GM23338 (cell line): ENCODE data around the gene DNAJC9. TPM values are rescaled to one million over a fixed set of nuclear protein-coding genes. Genes with fewer than 3 reads are reported as not detected.

Source experiments
- ATAC-seq: fragments of 200-7000 bp; cut with Tn5 transposase; 3 replicates; pipeline ENCODE4 v1.9.1; 2020
- DNase-seq: peaks from one replicate; pipeline ENCODE4 v3.0.0-alpha.2; 2015; ENCODE audit warnings: low spot score
- H2AFZ ChIP-seq: fragments of 200-600 bp; sonication (generic); 2 replicates; pipeline ENCODE4 v1.8.0; 2016; ENCODE audit warnings: antibody characterized with exemption, mild to moderate bottlenecking, moderate library complexity
- H3F3A ChIP-seq: fragments of 200-600 bp; sonication (generic); replicated peaks from 2 replicates; pipeline ENCODE4 v1.8.0; 2017; ENCODE audit warnings: antibody characterized with exemption, mixed run types, low read depth
- H3K27ac ChIP-seq: fragments of 200-600 bp; sonication (generic); 2 replicates; pipeline ENCODE4 v1.6.1; 2016; ENCODE audit warnings: low read depth
- H3K27me3 ChIP-seq: fragments of 200-600 bp; sonication (generic); 2 replicates; pipeline ENCODE4 v1.8.0; 2016; ENCODE audit warnings: mild to moderate bottlenecking, mixed run types, moderate library complexity; ENCODE audit not compliant: insufficient read depth
- H3K36me3 ChIP-seq: fragments of 200-600 bp; sonication (generic); 2 replicates; pipeline ENCODE4 v1.8.0; 2016; ENCODE audit warnings: mild to moderate bottlenecking; ENCODE audit not compliant: insufficient read depth
- H3K4me1 ChIP-seq: fragments of 200-600 bp; sonication (generic); 2 replicates; pipeline ENCODE4 v1.8.0; 2016; ENCODE audit warnings: mild to moderate bottlenecking, moderate library complexity; ENCODE audit not compliant: insufficient read depth
- H3K4me2 ChIP-seq: fragments of 200-600 bp; sonication (generic); 2 replicates; pipeline ENCODE4 v1.7.1; 2017; ENCODE audit warnings: mixed run types
- H3K4me3 ChIP-seq: fragments of 200-600 bp; sonication (generic); 2 replicates; pipeline ENCODE4 v1.6.1; 2016; ENCODE audit warnings: mixed run types
- H3K79me2 ChIP-seq: fragments of 200-600 bp; sonication (generic); replicated peaks from 2 replicates; pipeline ENCODE4 v1.8.0; 2017; ENCODE audit warnings: mild to moderate bottlenecking; ENCODE audit not compliant: insufficient read depth
- H3K9me2 ChIP-seq: fragments of 200-600 bp; sonication (generic); 2 replicates; pipeline ENCODE4 v1.8.0; 2017; ENCODE audit not compliant: insufficient read depth
- H4K20me1 ChIP-seq: fragments of 200-600 bp; sonication (generic); replicated peaks from 2 replicates; pipeline ENCODE4 v1.8.0; 2017; ENCODE audit warnings: mild to moderate bottlenecking; ENCODE audit not compliant: insufficient read depth
- H3K27ac Mint-ChIP-seq: 2 replicates; pipeline ENCODE4 v1.8.0; 2020; ENCODE audit warnings: inconsistent platforms, mild to moderate bottlenecking, moderate library complexity, mixed read lengths
- H3K27me3 Mint-ChIP-seq: 3 replicates; pipeline ENCODE4 v1.8.0; 2022; ENCODE audit warnings: low read depth, mild to moderate bottlenecking, moderate library complexity, mixed read lengths, inconsistent platforms; ENCODE audit not compliant: insufficient read depth, poor library complexity
- H3K36me3 Mint-ChIP-seq: 3 replicates; pipeline ENCODE4 v1.8.0; 2021; ENCODE audit warnings: low read depth, mild to moderate bottlenecking, inconsistent platforms, moderate library complexity, mixed read lengths
- H3K4me1 Mint-ChIP-seq: 3 replicates; pipeline ENCODE4 v1.8.0; 2020; ENCODE audit warnings: mild to moderate bottlenecking, inconsistent platforms, mixed read lengths
- H3K4me3 Mint-ChIP-seq: 3 replicates; pipeline ENCODE4 v1.8.0; 2021; ENCODE audit warnings: moderate library complexity, mild to moderate bottlenecking, inconsistent platforms, mixed read lengths
- H3K9me3 Mint-ChIP-seq: 3 replicates; pipeline ENCODE4 v1.8.0; 2020; ENCODE audit warnings: moderate library complexity, mild to moderate bottlenecking, inconsistent platforms, mixed read lengths
- CREB1 ChIP-seq: fragments of 250-450 bp; sonication (Bioruptor Pico); IDR thresholded peaks from 2 replicates; pipeline ENCODE4 v1.5.0; 2020; ENCODE audit warnings: low read depth, mild to moderate bottlenecking, moderate library complexity
- CTCF ChIP-seq, 2 experiments: fragments of 200-600 bp in 1 of 2; sonication (generic) in 1 of 2; conservative IDR thresholded peaks; 2 replicates each; pipeline versions ENCODE4 v1.5.1 to v1.6.1; 2016 to 2017; ENCODE audit warnings: antibody characterized with exemption in 2 of 2, low read depth in 2 of 2, mild to moderate bottlenecking in 2 of 2, moderate library complexity in 1 of 2
- ETS1 ChIP-seq: IDR thresholded peaks from 2 replicates; pipeline ENCODE4 v1.6.1; 2016; ENCODE audit warnings: antibody characterized with exemption
- EZH2 ChIP-seq: fragments of 200-600 bp; sonication (generic); IDR thresholded peaks from one replicate; pipeline ENCODE4 v1.8.0; 2017; ENCODE audit warnings: antibody characterized with exemption, mild to moderate bottlenecking, low read depth; ENCODE audit not compliant: unreplicated experiment
- EZH2phosphoT487 ChIP-seq: fragments of 200-600 bp; sonication (generic); IDR thresholded peaks from one replicate; pipeline ENCODE4 v1.8.1; 2018; ENCODE audit warnings: antibody characterized with exemption; ENCODE audit not compliant: unreplicated experiment
- JUNB ChIP-seq: IDR thresholded peaks from one replicate; pipeline ENCODE4 v1.6.1; 2016; ENCODE audit warnings: antibody characterized with exemption; ENCODE audit not compliant: unreplicated experiment
- NANOG ChIP-seq: IDR thresholded peaks from 2 replicates; pipeline ENCODE4 v1.6.1; 2016; ENCODE audit warnings: antibody characterized with exemption, borderline replicate concordance
- POLR2AphosphoS5 ChIP-seq: IDR thresholded peaks from 2 replicates; pipeline ENCODE4 v1.6.1; 2016; ENCODE audit warnings: antibody characterized with exemption, low read depth
- REST ChIP-seq: IDR thresholded peaks from one replicate; pipeline ENCODE4 v1.6.1; 2018; ENCODE audit warnings: antibody characterized with exemption; ENCODE audit not compliant: unreplicated experiment
- STAT1 ChIP-seq: IDR thresholded peaks from one replicate; pipeline ENCODE4 v1.6.1; 2016; ENCODE audit warnings: antibody characterized with exemption; ENCODE audit not compliant: unreplicated experiment
- ZNF114 ChIP-seq: fragments of 250-450 bp; sonication (Bioruptor Pico); IDR thresholded peaks from 2 replicates; pipeline ENCODE4 v1.5.0; 2020; ENCODE audit warnings: mild to moderate bottlenecking, moderate library complexity
- ZNF331 ChIP-seq: fragments of 250-450 bp; sonication (Bioruptor Pico); IDR thresholded peaks from 2 replicates; pipeline ENCODE4 v1.5.0; 2020; ENCODE audit warnings: low read depth, mild to moderate bottlenecking, moderate library complexity
- ZNF462 ChIP-seq: fragments of 250-450 bp; sonication (Bioruptor Pico); IDR thresholded peaks from 2 replicates; pipeline ENCODE4 v1.5.0; 2020; ENCODE audit warnings: mild to moderate bottlenecking, moderate library complexity
- polyA plus RNA-seq: library from polyadenylated mRNA; unstranded; fragments of >200 nt; fragmentation: Nextera tagmentation; extraction: Ambion mirVana; gene quantifications from 2 replicates; pipeline ENCODE4 v1.2.1, GENCODE V29; 2016
- total RNA-seq: library from RNA; depleted of rRNA; stranded (reverse); fragments of >200 nt; shearing (Covaris generic); gene quantifications from 2 replicates; pipeline ENCODE4 v1.2.3, GENCODE V29; 2014

DNAJC9 gene
- total and polyA plus RNA-seq, 2 experiments from 2014 or later, result 31.0 to 33.2 TPM

- Histone ChIP-seq H2AFZ (peak within 1 kb of the TSS; percentile 66; the same call in 1 of the 2 replicates), H3K27ac (peak within 1 kb of the TSS; percentile 96), H3K79me2 (peaks cover 55% of the 10 kb centered on the region)
Measured at GRCh38 chr10:73252445-73253224, 5.6 kb upstream of the DNAJC9 start, which contains the start of gene MRPS16. TSS of gene MRPS16 (minus strand) at chr10:73252644. CDS start at chr10:73252482, 162 bp downstream.

More at GRCh38 chr10:73252445-73253224, 5.6 kb upstream of the DNAJC9 start, which contains the start of gene MRPS16:
- ATAC-seq, result peak; percentile 86
- Histone ChIP-seq H3F3A (peaks cover 15% of the 10 kb centered on the region), H3K4me1 (peaks cover 17% of the 10 kb centered on the region), H3K36me3 (peaks cover 21% of the 10 kb centered on the region), H4K20me1 (no peaks in the 10 kb centered on the region), H3K27me3 (no peaks in the 10 kb centered on the region), H3K4me2 (peak within 1 kb of the TSS; percentile 96), H3K9me2 (no peaks in the 10 kb centered on the region), H3K4me3 (peak within 1 kb of the TSS; percentile 78)
- Mint-ChIP-seq H3K27me3 (peaks cover 7% of the 10 kb centered on the region), H3K4me3 (peak within 1 kb of the TSS; percentile 99), H3K4me1 (peaks cover 9% of the 10 kb centered on the region; the same call in 2 of the 3 replicates), H3K36me3 (peaks cover 38% of the 10 kb centered on the region), H3K9me3 (no peaks in the 10 kb centered on the region), H3K27ac (peak within 1 kb of the TSS; percentile 99)
- peak; percentile 99 for DNase-seq
- TF ChIP-seq EZH2phosphoT487 (no peak), ZNF114 (CRISPR knock-in tag) (no peak), CTCF (conservative IDR thresholded peaks at IDR 0.05; ENCODE audit: low read depth in 2 of 2) (no peak; a peak in 1 of 4 replicates), ZNF462 (CRISPR knock-in tag) (no peak), JUNB (no peak), ETS1 (peak; percentile 97), NANOG (peak; percentile 95), CREB1 (CRISPR knock-in tag) (peak; percentile 47; the same call in 1 of the 2 replicates), EZH2 (no peak), STAT1 (no peak), REST (peak; percentile 19), ZNF331 (CRISPR knock-in tag) (no peak), POLR2AphosphoS5 (peak; percentile 98)
